ENCODE data around the gene SLC6A13. TPM values are rescaled to one million over a fixed set of nuclear protein-coding genes. Genes with fewer than 3 reads are reported as not detected.

Gene SLC6A13
- polyA plus RNA-seq, 1 donor (not counting 4 experiments of a cell fraction or from before 2014, with no cell fraction given): 0.33 TPM

GRCh38 chr12:178829-179109 is 83.9 kb downstream of the SLC6A13 start:
- H3K36me3 ChIP-seq (ENCODE audit: control insufficient read depth in 2 of 2, extremely low read depth in 1 of 2, insufficient read depth in 2 of 2, low read length in 2 of 2): no peaks in the 10 kb centered on the region
- no peaks in the 10 kb centered on the region for H3K9me3 ChIP-seq (ENCODE audit: control insufficient read depth, low read depth, low read length)
- H3K4me3 ChIP-seq (ENCODE audit: control insufficient read depth in 2 of 3, extremely low read depth in 1 of 3, insufficient read depth in 2 of 3, low read depth in 1 of 3, low read length in 3 of 3): no peak overlapping the region
- H3K79me2 ChIP-seq (ENCODE audit: control insufficient read depth, insufficient read depth, low read length): no peaks in the 10 kb centered on the region
- peaks cover 6% of the 10 kb centered on the region for H3K4me1 ChIP-seq (ENCODE audit: control insufficient read depth, extremely low read depth, insufficient read depth, low read length)
- no peaks in the 10 kb centered on the region for H3K9me1 ChIP-seq (ENCODE audit: control insufficient read depth, extremely low read depth, insufficient read depth, low read length)
- DNase-seq (ENCODE audit: low read depth, low spot score): no peak
- FAIRE-seq: no peak
- H4K20me1 ChIP-seq (ENCODE audit: control insufficient read depth, extremely low read depth, insufficient read depth, low read length): no peaks in the 10 kb centered on the region
- H3K4me2 ChIP-seq (ENCODE audit: control insufficient read depth, extremely low read depth, insufficient read depth, low read depth, low read length): no peak overlapping the region
- no peak overlapping the region for H3K9ac ChIP-seq (ENCODE audit: control insufficient read depth, extremely low read depth, insufficient read depth, low read length)
- TF ChIP-seq CTCF (optimal IDR thresholded peaks at IDR 0.05 in 1 of 3, IDR thresholded peaks at IDR 0.05 in 1 of 3, conservative IDR thresholded peaks at IDR 0.05 in 1 of 3; ENCODE audit: extremely low read depth in 1 of 3, insufficient read depth in 2 of 3, low read length in 3 of 3): no peak
- no peak for TF ChIP-seq EZH2 (IDR thresholded peaks at IDR 0.05; ENCODE audit: low read length)
- H2AFZ ChIP-seq (ENCODE audit: control insufficient read depth, low read length): no peak overlapping the region
- peaks cover 6% of the 10 kb centered on the region for H3K27me3 ChIP-seq (ENCODE audit: control insufficient read depth, extremely low read depth, insufficient read depth, low read length)
- no peak overlapping the region for H3K27ac ChIP-seq (ENCODE audit: control insufficient read depth, insufficient read depth, low read length)
- dilution Hi-C loops (cut with MboI; ENCODE audit: extremely low pct_ligation_motif_present, low sequenced_read_pairs): no loop called here

GRCh38 chr12:177980-178828 is 84.4 kb downstream of the SLC6A13 start:
- Histone ChIP-seq H3K4me2 (ENCODE audit: control insufficient read depth, extremely low read depth, insufficient read depth, low read depth, low read length) (no peak overlapping the region), H3K4me3 (ENCODE audit: control insufficient read depth in 2 of 3, extremely low read depth in 1 of 3, insufficient read depth in 2 of 3, low read depth in 1 of 3, low read length in 3 of 3) (no peak overlapping the region), H3K4me1 (ENCODE audit: control insufficient read depth, extremely low read depth, insufficient read depth, low read length) (peaks cover 6% of the 10 kb centered on the region)

More at GRCh38 chr12:177980-178828, 84.4 kb downstream of the SLC6A13 start:
- dilution Hi-C loops (cut with MboI; ENCODE audit: extremely low pct_ligation_motif_present, low sequenced_read_pairs): no loop called here
- no peak for TF ChIP-seq EZH2 (IDR thresholded peaks at IDR 0.05; ENCODE audit: low read length)
- TF ChIP-seq CTCF (optimal IDR thresholded peaks at IDR 0.05 in 1 of 3, IDR thresholded peaks at IDR 0.05 in 1 of 3, conservative IDR thresholded peaks at IDR 0.05 in 1 of 3; ENCODE audit: extremely low read depth in 1 of 3, insufficient read depth in 2 of 3, low read length in 3 of 3): no peak
- H2AFZ ChIP-seq (ENCODE audit: control insufficient read depth, low read length): no peak overlapping the region
- no peaks in the 10 kb centered on the region for H3K36me3 ChIP-seq (ENCODE audit: control insufficient read depth in 2 of 2, extremely low read depth in 1 of 2, insufficient read depth in 2 of 2, low read length in 2 of 2)
- no peak overlapping the region for H3K27ac ChIP-seq (ENCODE audit: control insufficient read depth, insufficient read depth, low read length)
- no peaks in the 10 kb centered on the region for H3K79me2 ChIP-seq (ENCODE audit: control insufficient read depth, insufficient read depth, low read length)
- DNase-seq (ENCODE audit: low read depth, low spot score) (no peak), FAIRE-seq (no peak)
- peaks cover 12% of the 10 kb centered on the region for H3K27me3 ChIP-seq (ENCODE audit: control insufficient read depth, extremely low read depth, insufficient read depth, low read length)
- no peaks in the 10 kb centered on the region for H3K9me1 ChIP-seq (ENCODE audit: control insufficient read depth, extremely low read depth, insufficient read depth, low read length)
- no peaks in the 10 kb centered on the region for H4K20me1 ChIP-seq (ENCODE audit: control insufficient read depth, extremely low read depth, insufficient read depth, low read length)
- H3K9ac ChIP-seq (ENCODE audit: control insufficient read depth, extremely low read depth, insufficient read depth, low read length): no peak overlapping the region
- H3K9me3 ChIP-seq (ENCODE audit: control insufficient read depth, low read depth, low read length): no peaks in the 10 kb centered on the region

Data from keratinocyte (primary cell).